DND-41 (cell line): ENCODE results near the gene ALDH9A1.

Experiments used
- ATAC-seq: fragments of 200-7000 bp; cut with Tn5 transposase; 3 replicates; pipeline ENCODE4 v1.9.1; 2021; ENCODE audit warnings: low read depth; ENCODE audit not compliant: insufficient read depth
- DNase-seq: peaks from one replicate; pipeline ENCODE4 v3.0.0-alpha.2; 2020
- H2AFZ ChIP-seq: 2 replicates; pipeline ENCODE4 v1.6.0; 2012; ENCODE audit warnings: low read depth, low read length
- H3K27ac ChIP-seq: 2 replicates; pipeline ENCODE4 v1.5.1; 2012; ENCODE audit warnings: low read length, inconsistent platforms
- H3K27me3 ChIP-seq: fragments of 200-600 bp; sonication (generic); 2 replicates; pipeline ENCODE4 v1.6.0; 2012; ENCODE audit warnings: low read length, mild to moderate bottlenecking, inconsistent platforms; ENCODE audit not compliant: insufficient read depth, poor library complexity
- H3K36me3 ChIP-seq: 2 replicates; pipeline ENCODE4 v1.5.1; 2012; ENCODE audit warnings: low read length, inconsistent platforms; ENCODE audit not compliant: insufficient read depth
- H3K4me1 ChIP-seq: 2 replicates; pipeline ENCODE4 v1.5.1; 2012; ENCODE audit warnings: mild to moderate bottlenecking, low read length; ENCODE audit not compliant: insufficient read depth
- H3K4me2 ChIP-seq: 2 replicates; pipeline ENCODE4 v1.6.0; 2012; ENCODE audit warnings: mild to moderate bottlenecking, moderate library complexity, low read length, inconsistent platforms; ENCODE audit not compliant: insufficient read depth
- H3K4me3 ChIP-seq, 2 experiments: fragments of 200-600 bp in 1 of 2; shearing (Covaris generic) in 1 of 2; 2 replicates each; pipeline ENCODE4 v1.5.1; 2012 to 2016; ENCODE audit warnings: inconsistent platforms in 2 of 2, low read length in 2 of 2, mild to moderate bottlenecking in 2 of 2, low read depth in 1 of 2, moderate library complexity in 1 of 2
- H3K79me2 ChIP-seq: 2 replicates; pipeline ENCODE4 v1.6.0; 2012; ENCODE audit warnings: low read length, inconsistent platforms; ENCODE audit not compliant: insufficient read depth
- H3K9ac ChIP-seq: 2 replicates; pipeline ENCODE4 v1.6.0; 2012; ENCODE audit warnings: low read depth, mild to moderate bottlenecking, inconsistent platforms, low read length, moderate library complexity
- H3K9me3 ChIP-seq: 2 replicates; pipeline ENCODE4 v1.5.1; 2012; ENCODE audit warnings: low read length, moderate library complexity, mild to moderate bottlenecking, inconsistent platforms; ENCODE audit not compliant: insufficient read depth, severe bottlenecking
- H4K20me1 ChIP-seq: 2 replicates; pipeline ENCODE4 v1.6.0; 2012; ENCODE audit warnings: low read length; ENCODE audit not compliant: insufficient read depth
- CTCF ChIP-seq: IDR thresholded peaks from 2 replicates; pipeline ENCODE4 v1.5.1; 2012; ENCODE audit warnings: borderline replicate concordance, low read length, moderate library complexity, mild to moderate bottlenecking; ENCODE audit not compliant: poor library complexity, severe bottlenecking; ENCODE audit errors: extremely low read depth
- EZH2 ChIP-seq: IDR thresholded peaks from 3 replicates; pipeline ENCODE4 v1.6.1; 2012; ENCODE audit warnings: borderline replicate concordance, low read depth, mild to moderate bottlenecking, moderate library complexity, low read length, inconsistent platforms; ENCODE audit not compliant: severe bottlenecking

ALDH9A1 gene

GRCh38 chr1:165645654-165646366 lies 52.6 kb downstream of the ALDH9A1 start:
- Histone ChIP-seq H3K79me2 (no peaks in the 10 kb centered on the region), H3K9me3 (no peaks in the 10 kb centered on the region), H3K27ac (no peak overlapping the region), H3K27me3 (no peaks in the 10 kb centered on the region), H3K4me2 (no peak overlapping the region), H3K4me3 (no peak overlapping the region), H3K4me1 (no peaks in the 10 kb centered on the region), H3K9ac (no peak overlapping the region), H4K20me1 (peaks cover 9% of the 10 kb centered on the region; the same call in 1 of the 2 replicates), H3K36me3 (0 out of 2 replicates have a peak, but pooled peaks cover under 1% of the 10 kb centered on the region), H2AFZ (no peak overlapping the region)
- no peak for ATAC-seq
- no peak for DNase-seq
- TF ChIP-seq EZH2 (no peak), CTCF (no peak)

DNA sequence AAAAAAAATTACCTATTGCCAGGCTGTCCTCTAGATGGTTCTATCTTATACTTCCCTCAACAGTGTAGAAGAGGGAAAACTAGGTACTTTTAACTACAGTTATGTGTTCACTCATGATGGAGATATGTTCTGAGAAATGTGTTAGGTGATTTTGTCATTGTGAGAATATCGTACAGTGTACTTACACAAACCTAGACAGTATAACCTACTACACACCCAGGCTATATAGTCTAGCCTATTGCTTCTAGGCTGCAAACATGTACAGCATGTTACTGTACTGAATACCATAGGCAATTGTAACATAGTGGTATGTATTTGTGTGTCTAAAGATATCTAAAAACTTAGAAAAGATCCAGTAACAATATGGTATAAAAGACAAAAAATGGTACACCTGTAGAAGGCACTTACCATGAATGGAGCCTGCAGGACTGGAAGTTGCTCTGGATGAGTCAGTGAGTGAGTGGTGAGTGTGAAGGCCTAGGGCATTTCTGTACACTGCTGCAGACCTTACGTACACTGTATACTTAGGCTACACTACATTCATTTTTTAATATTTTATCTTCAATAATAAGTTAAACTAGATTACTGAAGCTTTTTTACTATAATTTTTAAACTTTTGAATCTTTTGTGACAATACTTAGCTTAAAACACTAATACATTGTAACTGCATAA lies 54.2 kb downstream of the ALDH9A1 start:
- ATAC-seq (no peak), DNase-seq (no peak)
- no peak overlapping the region for H3K4me2 ChIP-seq
- H3K4me1 ChIP-seq = no peaks in the 10 kb centered on the region
- H3K27me3 ChIP-seq = no peaks in the 10 kb centered on the region
- H3K9me3 ChIP-seq = no peaks in the 10 kb centered on the region
- H2AFZ ChIP-seq = no peak overlapping the region
- H3K79me2 ChIP-seq = no peaks in the 10 kb centered on the region
- H4K20me1 ChIP-seq = peaks cover 9% of the 10 kb centered on the region; the same call in 1 of the 2 replicates
- H3K36me3 ChIP-seq = no peaks in the 10 kb centered on the region
- no peak overlapping the region for H3K4me3 ChIP-seq
- TF ChIP-seq CTCF = no peak
- TF ChIP-seq EZH2 = no peak
- H3K9ac ChIP-seq = no peak overlapping the region
- no peak overlapping the region for H3K27ac ChIP-seq

DNA sequence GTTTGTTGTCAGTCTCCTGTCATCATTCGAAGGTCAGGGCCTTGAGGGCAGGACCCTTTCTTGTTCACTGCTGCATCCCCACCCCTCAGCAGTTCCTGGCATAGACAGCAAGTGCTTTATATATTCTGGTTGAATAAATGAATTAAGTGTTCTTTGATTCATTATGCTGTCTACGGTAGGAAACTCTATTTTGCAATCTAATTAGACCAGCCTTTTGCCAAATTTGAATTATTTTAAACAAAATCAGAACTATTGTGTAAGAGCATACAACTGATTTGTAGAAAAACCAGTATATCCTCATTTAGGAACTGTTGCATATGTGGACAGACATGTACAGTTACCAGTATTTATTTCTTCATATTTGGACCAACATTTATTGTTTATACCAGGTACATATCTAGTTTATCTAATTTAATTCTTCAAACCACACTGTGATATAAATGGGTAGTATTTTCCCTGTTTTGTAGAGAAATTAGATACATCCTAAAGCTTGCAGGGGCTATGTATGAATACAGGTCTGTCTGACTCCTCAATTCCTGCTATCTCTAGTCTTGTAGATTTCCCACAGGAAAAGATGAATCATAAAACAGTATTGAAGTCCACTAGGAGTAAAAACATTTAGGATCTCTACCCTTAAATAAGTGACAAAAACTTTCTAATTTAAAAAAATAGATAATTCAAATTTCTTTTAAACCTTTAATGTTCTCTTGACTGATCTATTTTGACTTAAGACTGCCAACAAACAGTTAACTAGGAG lies 57.0 kb downstream of the ALDH9A1 start:
- Histone ChIP-seq H3K79me2 (no peaks in the 10 kb centered on the region), H3K27ac (no peak overlapping the region), H4K20me1 (peaks cover 6% of the 10 kb centered on the region; the same call in 1 of the 2 replicates), H3K27me3 (no peaks in the 10 kb centered on the region), H3K9me3 (no peaks in the 10 kb centered on the region), H2AFZ (no peak overlapping the region), H3K36me3 (no peaks in the 10 kb centered on the region), H3K4me3 (no peak overlapping the region), H3K4me1 (no peaks in the 10 kb centered on the region), H3K4me2 (no peak overlapping the region), H3K9ac (no peak overlapping the region)
- ATAC-seq (no peak), DNase-seq (no peak)
- no peak for TF ChIP-seq CTCF
- TF ChIP-seq EZH2 = no peak
